H9 (cell line): ENCODE results near the gene MN1. TPM values are rescaled to one million over a fixed set of nuclear protein-coding genes. Genes with fewer than 3 reads are reported as not detected.

Experiments
- DNase-seq: peaks from one replicate; pipeline ENCODE4 v3.0.0-alpha.2; 2017
- H2AFZ ChIP-seq: one replicate; pipeline ENCODE4 v1.6.1; 2013; ENCODE audit warnings: mild to moderate bottlenecking, low read length, control low read depth, moderate library complexity
- H2AK5ac ChIP-seq: 2 replicates; pipeline ENCODE4 v1.6.1; 2013; ENCODE audit warnings: low read length, control low read depth, mixed read lengths; ENCODE audit not compliant: insufficient read length
- H2BK120ac ChIP-seq: one replicate; pipeline ENCODE4 v1.6.1; 2013; ENCODE audit warnings: low read depth, mild to moderate bottlenecking, low read length, control low read depth, inconsistent platforms; ENCODE audit not compliant: poor library complexity, severe bottlenecking
- H2BK12ac ChIP-seq: 2 replicates; pipeline ENCODE4 v1.6.1; 2013; ENCODE audit warnings: low read length, control low read depth, mixed read lengths, low read depth; ENCODE audit not compliant: insufficient read length
- H2BK15ac ChIP-seq: 2 replicates; pipeline ENCODE4 v1.6.1; 2013; ENCODE audit warnings: low read depth, low read length, control low read depth
- H2BK20ac ChIP-seq: one replicate; pipeline ENCODE4 v1.6.1; 2013; ENCODE audit warnings: low read depth, mild to moderate bottlenecking, low read length, control low read depth, inconsistent platforms; ENCODE audit not compliant: poor library complexity, severe bottlenecking
- H2BK5ac ChIP-seq: 2 replicates; pipeline ENCODE4 v1.6.1; 2013; ENCODE audit warnings: low read length, control low read depth, mixed read lengths; ENCODE audit not compliant: insufficient read length
- H3K14ac ChIP-seq: 2 replicates; pipeline ENCODE4 v1.6.1; 2013; ENCODE audit warnings: low read length, control low read depth; ENCODE audit not compliant: insufficient read depth
- H3K18ac ChIP-seq: 2 replicates; pipeline ENCODE4 v1.6.1; 2013; ENCODE audit warnings: low read depth, mild to moderate bottlenecking, mixed read lengths, low read length, control low read depth; ENCODE audit not compliant: insufficient read length
- H3K23ac ChIP-seq: 2 replicates; pipeline ENCODE4 v1.6.1; 2013; ENCODE audit warnings: low read length, control low read depth, mixed read lengths, low read depth; ENCODE audit not compliant: insufficient read length
- H3K23me2 ChIP-seq: 2 replicates; pipeline ENCODE4 v1.6.1; 2013; ENCODE audit warnings: low read depth, mild to moderate bottlenecking, mixed read lengths, low read length, control low read depth; ENCODE audit not compliant: insufficient read length, poor library complexity, severe bottlenecking
- H3K27ac ChIP-seq: 2 replicates; pipeline ENCODE4 v1.5.1; 2013; ENCODE audit warnings: low read length, control low read depth, mixed read lengths, low read depth; ENCODE audit not compliant: insufficient read length
- H3K27me3 ChIP-seq: 2 replicates; pipeline ENCODE4 v1.6.1; 2013; ENCODE audit warnings: low read length, control low read depth, inconsistent platforms; ENCODE audit not compliant: insufficient read depth
- H3K4ac ChIP-seq: 2 replicates; pipeline ENCODE4 v1.6.1; 2013; ENCODE audit warnings: low read depth, mild to moderate bottlenecking, control low read depth, inconsistent platforms, low read length, moderate library complexity
- H3K4me1 ChIP-seq: 2 replicates; pipeline ENCODE4 v1.6.1; 2013; ENCODE audit warnings: low read length, control low read depth, inconsistent platforms; ENCODE audit not compliant: insufficient read depth
- H3K4me2 ChIP-seq: 2 replicates; pipeline ENCODE4 v1.6.1; 2013; ENCODE audit warnings: low read length, control low read depth, mixed read lengths; ENCODE audit not compliant: insufficient read length, insufficient read depth
- H3K56ac ChIP-seq: 2 replicates; pipeline ENCODE4 v1.6.1; 2013; ENCODE audit warnings: low read depth, mild to moderate bottlenecking, mixed read lengths, low read length, control low read depth; ENCODE audit not compliant: insufficient read length
- H3K79me1 ChIP-seq: 2 replicates; pipeline ENCODE4 v1.6.1; 2013; ENCODE audit warnings: low read depth, mild to moderate bottlenecking, moderate library complexity, low read length, control low read depth, inconsistent platforms; ENCODE audit not compliant: insufficient read depth, poor library complexity, severe bottlenecking
- H3K79me2 ChIP-seq: 2 replicates; pipeline ENCODE4 v1.6.1; 2013; ENCODE audit warnings: low read length, control low read depth, inconsistent platforms; ENCODE audit not compliant: insufficient read depth
- H3K9ac ChIP-seq: 2 replicates; pipeline ENCODE4 v1.6.1; 2013; ENCODE audit warnings: low read length, control low read depth, mixed read lengths; ENCODE audit not compliant: insufficient read length; ENCODE audit errors: extremely low read depth
- H3K9me3 ChIP-seq: one replicate; pipeline ENCODE4 v1.6.1; 2013; ENCODE audit warnings: low read depth, low read length, inconsistent platforms; ENCODE audit not compliant: control insufficient read depth
- H3T11ph ChIP-seq: one replicate; pipeline ENCODE4 v1.6.1; 2013; ENCODE audit warnings: mild to moderate bottlenecking, low read length, control low read depth, inconsistent platforms
- H4K20me1 ChIP-seq: one replicate; pipeline ENCODE4 v1.6.1; 2013; ENCODE audit not compliant: control insufficient read depth, insufficient read length, insufficient read depth
- H4K5ac ChIP-seq: 2 replicates; pipeline ENCODE4 v1.6.1; 2013; ENCODE audit warnings: low read depth, mild to moderate bottlenecking, mixed read lengths, low read length, control low read depth; ENCODE audit not compliant: insufficient read length
- H4K8ac ChIP-seq: replicated peaks from 2 replicates; pipeline ENCODE4 v1.6.1; 2013; ENCODE audit warnings: low read length, control low read depth, mixed read lengths, low read depth; ENCODE audit not compliant: insufficient read length
- H4K91ac ChIP-seq: 2 replicates; pipeline ENCODE4 v1.6.1; 2013; ENCODE audit warnings: low read depth, mild to moderate bottlenecking, moderate library complexity, mixed read lengths, low read length, control low read depth; ENCODE audit not compliant: insufficient read length
- H3K27ac Mint-ChIP-seq, 3 experiments: 2 replicates in 2 of 3; 3 replicates in 1 of 3; pipeline ENCODE4 v1.8.0; 2020 to 2021; ENCODE audit warnings: mixed read lengths in 3 of 3, mild to moderate bottlenecking in 1 of 3, moderate library complexity in 1 of 3
- H3K27me3 Mint-ChIP-seq: 2 replicates; pipeline ENCODE4 v1.8.0; 2021; ENCODE audit warnings: low read depth, mild to moderate bottlenecking, moderate library complexity, mixed read lengths
- H3K36me3 Mint-ChIP-seq, 3 experiments: 2 replicates in 2 of 3; 3 replicates in 1 of 3; pipeline ENCODE4 v1.8.0; 2020 to 2021; ENCODE audit warnings: low read depth in 3 of 3, mixed read lengths in 3 of 3; ENCODE audit not compliant: insufficient read depth in 1 of 3
- H3K4me1 Mint-ChIP-seq, 2 experiments: 2 replicates each; pipeline ENCODE4 v1.8.0; 2020; ENCODE audit warnings: mixed read lengths in 2 of 2
- H3K4me3 Mint-ChIP-seq, 2 experiments: 2 replicates in 1 of 2; 3 replicates in 1 of 2; pipeline ENCODE4 v1.8.0; 2020 to 2021; ENCODE audit warnings: mild to moderate bottlenecking in 2 of 2, mixed read lengths in 2 of 2, moderate library complexity in 1 of 2
- H3K9me3 Mint-ChIP-seq, 2 experiments: 2 replicates in 1 of 2; 3 replicates in 1 of 2; pipeline ENCODE4 v1.8.0; 2020; ENCODE audit warnings: mild to moderate bottlenecking in 2 of 2, mixed read lengths in 2 of 2, moderate library complexity in 1 of 2
- WGBS: extraction: QIAGEN DNeasy Blood & Tissue Kit; methylation state at CpG from one replicate; pipeline ENCODE4 v1.1.7; 2013; ENCODE audit warnings: missing lambda C conversion rate, low lambda C conversion rate, mixed read lengths; ENCODE audit not compliant: insufficient read length; ENCODE audit errors: extremely low coverage; 5-methylcytosine and 5-hydroxymethylcytosine counted together
- long read RNA-seq: library from polyadenylated mRNA; unstranded; transcript quantifications from one replicate; pipeline ENCODE4 v2.0.0, GENCODE V29; 2020
- total RNA-seq: library from RNA; stranded (reverse); gene quantifications from 2 replicates; pipeline ENCODE4 v1.2.1, GENCODE V29; 2021
- TF ChIP-seq, protein P1 (sequence below): fragments of 200-600 bp; sonication (generic); conservative IDR thresholded peaks from 3 replicates; pipeline ENCODE4 v1.8.0; 2021; ENCODE audit warnings: antibody characterized with exemption, mild to moderate bottlenecking

MN1 gene
- total RNA-seq = 2.7 and 2.8 TPM in 2 replicates
- long read RNA-seq, partial matches to known transcripts = 0 of 16 reads
- long read RNA-seq, other reads (novel, unspliced or antisense) = 16 of 16 reads

DNA sequence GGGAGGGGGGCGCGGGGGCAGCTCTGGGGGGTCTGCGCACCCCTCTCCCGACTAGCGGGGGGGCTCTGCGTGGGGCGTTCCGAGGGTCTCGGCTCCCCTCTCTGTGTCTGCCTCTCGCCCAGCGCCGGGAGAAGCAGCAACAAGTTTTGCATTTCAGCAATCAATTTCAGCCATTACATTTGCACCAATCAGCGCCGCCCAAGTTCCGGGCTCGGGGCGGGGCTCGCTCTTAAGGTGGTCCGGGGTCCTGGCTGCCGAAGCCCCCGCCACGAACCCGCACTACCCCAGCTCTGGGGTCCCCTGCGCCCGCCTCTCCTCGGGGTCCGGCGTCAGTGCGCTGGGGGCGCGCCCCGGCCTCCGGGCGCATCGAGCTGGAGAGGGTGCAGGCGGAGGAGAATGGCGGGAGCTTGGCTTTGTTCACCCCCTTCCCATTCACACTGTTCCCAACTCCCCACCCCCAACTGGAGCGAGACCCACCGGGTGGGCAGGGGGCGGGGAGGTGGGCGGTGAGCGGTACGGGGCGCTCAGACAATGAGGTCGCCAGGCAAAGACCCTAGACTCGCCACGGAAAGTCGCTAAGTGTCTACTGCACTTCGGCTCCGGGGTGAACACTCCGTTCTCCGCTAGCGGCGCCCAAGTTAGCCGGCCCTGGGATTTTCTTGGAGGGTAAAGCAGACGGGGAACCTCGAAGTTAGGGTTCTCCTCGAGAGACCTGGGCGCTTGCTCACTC is at the start of gene MN1:
Gene MN1, minus strand, starts transcription at position 141 of the 730 bp plus-strand sequence. CDS start 1,213 bp downstream, outside the sequence.
- Histone ChIP-seq H2BK15ac (no peak within 1 kb of the TSS), H2BK5ac (no peak within 1 kb of the TSS), H4K5ac (no peak within 1 kb of the TSS), H4K8ac (no peak within 1 kb of the TSS), H2AFZ (no peak within 1 kb of the TSS), H4K20me1 (no peaks in the 10 kb centered on the region), H3K56ac (no peak within 1 kb of the TSS), H3K79me1 (no peaks in the 10 kb centered on the region), H2AK5ac (no peak within 1 kb of the TSS), H3K9ac (no peak within 1 kb of the TSS), H3K14ac (peak within 1 kb of the TSS; percentile 38; the same call in 1 of the 2 replicates), H3K4me2 (peak within 1 kb of the TSS; percentile 56), H3K23ac (no peak within 1 kb of the TSS), H2BK120ac (no peak within 1 kb of the TSS), H3K79me2 (no peaks in the 10 kb centered on the region), H3T11ph (no peak within 1 kb of the TSS), H3K18ac (peak within 1 kb of the TSS; percentile 80), H4K91ac (no peak within 1 kb of the TSS), H3K4me1 (no peaks in the 10 kb centered on the region), H3K27me3 (peaks cover 51% of the 10 kb centered on the region; the same call in 1 of the 2 replicates), H3K4ac (no peak within 1 kb of the TSS), H2BK20ac (no peak within 1 kb of the TSS), H3K23me2 (peaks cover 21% of the 10 kb centered on the region), H2BK12ac (no peak within 1 kb of the TSS), H3K9me3 (no peaks in the 10 kb centered on the region), H3K27ac (no peak within 1 kb of the TSS)
- Mint-ChIP-seq H3K4me3 (peak within 1 kb of the TSS; percentile 65 to 86), H3K27me3 (peaks cover 83% of the 10 kb centered on the region), H3K27ac (no peak within 1 kb of the TSS; a peak in 2 of 7 replicates), H3K4me1 (peaks cover 30 to 38% of the 10 kb centered on the region in 2 experiments), H3K36me3 (peaks cover 0 to 2% (median 0%) of the 10 kb centered on the region in 3 experiments; a peak in 2 of 7 replicates), H3K9me3 (no peaks in the 10 kb centered on the region; a peak in 2 of 5 replicates)
- DNase-seq = peak; percentile 73
- no CpG with 5 or more reads among the region's 59 CpGs for WGBS
- TF ChIP-seq, protein P1, sequence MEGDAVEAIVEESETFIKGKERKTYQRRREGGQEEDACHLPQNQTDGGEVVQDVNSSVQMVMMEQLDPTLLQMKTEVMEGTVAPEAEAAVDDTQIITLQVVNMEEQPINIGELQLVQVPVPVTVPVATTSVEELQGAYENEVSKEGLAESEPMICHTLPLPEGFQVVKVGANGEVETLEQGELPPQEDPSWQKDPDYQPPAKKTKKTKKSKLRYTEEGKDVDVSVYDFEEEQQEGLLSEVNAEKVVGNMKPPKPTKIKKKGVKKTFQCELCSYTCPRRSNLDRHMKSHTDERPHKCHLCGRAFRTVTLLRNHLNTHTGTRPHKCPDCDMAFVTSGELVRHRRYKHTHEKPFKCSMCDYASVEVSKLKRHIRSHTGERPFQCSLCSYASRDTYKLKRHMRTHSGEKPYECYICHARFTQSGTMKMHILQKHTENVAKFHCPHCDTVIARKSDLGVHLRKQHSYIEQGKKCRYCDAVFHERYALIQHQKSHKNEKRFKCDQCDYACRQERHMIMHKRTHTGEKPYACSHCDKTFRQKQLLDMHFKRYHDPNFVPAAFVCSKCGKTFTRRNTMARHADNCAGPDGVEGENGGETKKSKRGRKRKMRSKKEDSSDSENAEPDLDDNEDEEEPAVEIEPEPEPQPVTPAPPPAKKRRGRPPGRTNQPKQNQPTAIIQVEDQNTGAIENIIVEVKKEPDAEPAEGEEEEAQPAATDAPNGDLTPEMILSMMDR = no peak
